ENCODE data around the gene TNFRSF8.

TNFRSF8 gene

GRCh38 chr1:12143631-12144155 lies 80.6 kb downstream of the TNFRSF8 start:
- no peak for FAIRE-seq

GRCh38 chr1:12144236-12144635 lies 81.1 kb downstream of the TNFRSF8 start:
- FAIRE-seq = no peak

- no peak for FAIRE-seq
These were observed 81.9 kb downstream of the TNFRSF8 start for GRCh38 chr1:12144969-12145368.

- FAIRE-seq = no peak
These were observed 82.7 kb downstream of the TNFRSF8 start for GRCh38 chr1:12145616-12146342.

GRCh38 chr1:12146343-12147112 lies 83.4 kb downstream of the TNFRSF8 start:
- no peak for FAIRE-seq

GRCh38 chr1:12147201-12147701 lies 84.1 kb downstream of the TNFRSF8 start:
- no peak for FAIRE-seq

- no peak for FAIRE-seq
These were observed 85.3 kb downstream of the TNFRSF8 start for GRCh38 chr1:12148160-12148957.

- FAIRE-seq = no peak
These were observed 86.1 kb downstream of the TNFRSF8 start for GRCh38 chr1:12148958-12149790.

- FAIRE-seq = no peak
These were observed 86.7 kb downstream of the TNFRSF8 start for GRCh38 chr1:12149791-12150175.

GRCh38 chr1:12150456-12151200 lies 87.5 kb downstream of the TNFRSF8 start:
- no peak for FAIRE-seq

- FAIRE-seq = no peak
These were observed 88.4 kb downstream of the TNFRSF8 start for GRCh38 chr1:12151465-12151864.

- no peak for FAIRE-seq
These were observed 89.2 kb downstream of the TNFRSF8 start for GRCh38 chr1:12152113-12152891.

GRCh38 chr1:12153181-12153785 lies 90.2 kb downstream of the TNFRSF8 start:
- FAIRE-seq = no peak

- no peak for FAIRE-seq
These were observed 92.2 kb downstream of the TNFRSF8 start for GRCh38 chr1:12155328-12155727.

- FAIRE-seq = no peak
These were observed 94.5 kb downstream of the TNFRSF8 start for GRCh38 chr1:12157366-12158231.

GRCh38 chr1:12158357-12159092 lies 95.4 kb downstream of the TNFRSF8 start:
- no peak for FAIRE-seq

- no peak for FAIRE-seq
These were observed 96.7 kb downstream of the TNFRSF8 start for GRCh38 chr1:12159816-12160215.

- FAIRE-seq = no peak
These were observed 98.2 kb downstream of the TNFRSF8 start for GRCh38 chr1:12161324-12161661.

Data from A204.1 (cell line).